CD14-positive monocyte (primary cell): Measurements from ENCODE around the gene NFATC2. TPM values are rescaled to one million over a fixed set of nuclear protein-coding genes. Genes with fewer than 3 reads are reported as not detected.

Experiments used
- DNase-seq, 3 donors: peaks; one replicate each; pipeline ENCODE4 v3.0.0-alpha.2; 2011 to 2022
- H2AFZ ChIP-seq: 2 replicates; pipeline ENCODE4 v1.6.0; 2012; ENCODE audit warnings: mild to moderate bottlenecking, low read depth, low read length, inconsistent platforms; ENCODE audit not compliant: insufficient read depth, poor library complexity, severe bottlenecking
- H3K27ac ChIP-seq, 2 donors: 1 replicate in 1 of 2; 2 replicates in 1 of 2; pipeline ENCODE4 v1.5.1; 2012 to 2013; ENCODE audit warnings: low read length in 2 of 2, control low read depth in 1 of 2, inconsistent platforms in 1 of 2, low read depth in 1 of 2, mild to moderate bottlenecking in 1 of 2
- H3K27me3 ChIP-seq, 2 donors: one replicate each; pipeline versions ENCODE4 v1.6.0 to v1.6.1; 2011 to 2013; ENCODE audit warnings: low read length in 2 of 2; ENCODE audit not compliant: control insufficient read depth in 2 of 2, insufficient read depth in 2 of 2
- H3K36me3 ChIP-seq, 2 donors: replicated peaks in 1 of 2; 1 replicate in 1 of 2; 2 replicates in 1 of 2; pipeline versions ENCODE4 v1.5.1 to v1.6.1; 2012 to 2013; ENCODE audit warnings: low read length in 2 of 2, control low read depth in 1 of 2, inconsistent platforms in 1 of 2, mild to moderate bottlenecking in 1 of 2; ENCODE audit not compliant: insufficient read depth in 2 of 2, control insufficient read depth in 1 of 2
- H3K4me1 ChIP-seq, 2 donors: 1 replicate in 1 of 2; 2 replicates in 1 of 2; pipeline versions ENCODE4 v1.5.1 to v1.6.1; 2012 to 2013; ENCODE audit warnings: low read length in 2 of 2, control low read depth in 1 of 2, inconsistent platforms in 1 of 2, mild to moderate bottlenecking in 1 of 2, moderate library complexity in 1 of 2; ENCODE audit not compliant: insufficient read depth in 2 of 2, control insufficient read depth in 1 of 2
- H3K4me2 ChIP-seq: replicated peaks from 2 replicates; pipeline ENCODE3; 2012; ENCODE audit warnings: low read length, moderate library complexity, mild to moderate bottlenecking; ENCODE audit not compliant: poor library complexity, severe bottlenecking; ENCODE audit errors: extremely low read depth
- H3K4me3 ChIP-seq, 3 experiments: fragments of 200-600 bp in 1 of 3; sonication (generic) in 1 of 3; replicated peaks in 1 of 3; 1 replicate in 2 of 3; 2 replicates in 1 of 3; pipeline ENCODE4 v1.5.1; 2011 to 2013; ENCODE audit warnings: low read length in 3 of 3, mild to moderate bottlenecking in 3 of 3, control low read depth in 2 of 3, low read depth in 2 of 3, inconsistent platforms in 1 of 3, moderate library complexity in 1 of 3
- H3K79me2 ChIP-seq: 2 replicates; pipeline ENCODE4 v1.6.0; 2012; ENCODE audit warnings: mild to moderate bottlenecking, control low read depth, inconsistent platforms, low read length, moderate library complexity; ENCODE audit not compliant: insufficient read depth
- H3K9ac ChIP-seq: 2 replicates; pipeline ENCODE4 v1.6.0; 2017; ENCODE audit warnings: low read length, mild to moderate bottlenecking; ENCODE audit not compliant: insufficient read depth, poor library complexity, severe bottlenecking
- H3K9me3 ChIP-seq, 2 donors: replicated peaks in 1 of 2; 1 replicate in 1 of 2; 2 replicates in 1 of 2; pipeline versions ENCODE4 v1.5.1 to v1.6.1; 2012 to 2013; ENCODE audit warnings: low read length in 2 of 2, control low read depth in 1 of 2; ENCODE audit not compliant: control insufficient read depth in 1 of 2, insufficient read depth in 1 of 2
- H4K20me1 ChIP-seq: 2 replicates; pipeline ENCODE4 v1.6.0; 2012; ENCODE audit warnings: mild to moderate bottlenecking, low read length, control low read depth, moderate library complexity; ENCODE audit not compliant: insufficient read depth
- H3K27ac Mint-ChIP-seq, 7 donors: one replicate each; pipeline ENCODE4 v1.8.0; 2020; ENCODE audit warnings: mild to moderate bottlenecking in 7 of 7, mixed read lengths in 7 of 7, moderate library complexity in 6 of 7, inconsistent platforms in 2 of 7
- H3K27me3 Mint-ChIP-seq, 3 donors: one replicate each; pipeline ENCODE4 v1.8.0; 2021 to 2022; ENCODE audit warnings: low read depth in 3 of 3, mild to moderate bottlenecking in 3 of 3, mixed read lengths in 3 of 3, moderate library complexity in 3 of 3, inconsistent platforms in 1 of 3
- H3K36me3 Mint-ChIP-seq, 2 donors: one replicate each; pipeline ENCODE4 v1.8.0; 2020; ENCODE audit warnings: mixed read lengths in 2 of 2, inconsistent platforms in 1 of 2, mild to moderate bottlenecking in 1 of 2
- H3K4me1 Mint-ChIP-seq: one replicate; pipeline ENCODE4 v1.8.0; 2020; ENCODE audit warnings: mild to moderate bottlenecking, mixed read lengths
- H3K4me3 Mint-ChIP-seq, 2 donors: one replicate each; pipeline ENCODE4 v1.8.0; 2020; ENCODE audit warnings: mild to moderate bottlenecking in 2 of 2, mixed read lengths in 2 of 2, moderate library complexity in 1 of 2
- H3K9me3 Mint-ChIP-seq, 7 donors: one replicate each; pipeline ENCODE4 v1.8.0; 2020 to 2022; ENCODE audit warnings: mixed read lengths in 7 of 7, mild to moderate bottlenecking in 6 of 7, moderate library complexity in 6 of 7, inconsistent platforms in 2 of 7
- WGBS: methylation state at CpG from one replicate; pipeline ENCODE4 v1.1.5; 2013; ENCODE audit warnings: missing lambda C conversion rate; ENCODE audit not compliant: insufficient coverage; 5-methylcytosine and 5-hydroxymethylcytosine counted together
- intact Hi-C, 2 donors: fragments of 100-400 bp; cut with micrococcal nuclease; formaldehyde crosslinking; loops; one replicate each; pipeline versions ENCODE4 v1.15.0 to v1.15.1; 2023
- polyA plus RNA-seq, 3 donors: library from polyadenylated mRNA; depleted of rRNA in 1 of 3; unstranded in 2 of 3; stranded (reverse) in 1 of 3; fragments of 300-500 nt in 2 of 3; fragments of >200 nt in 1 of 3; fragmentation: Illumina TruSeq in 2 of 3; gene quantifications; 1 replicate in 2 of 3; 2 replicates in 1 of 3; pipeline ENCODE4 v1.2.3, GENCODE V29; 2012 to 2021
- TF ChIP-seq, protein P1 (sequence below): fragments of 200-600 bp; IDR thresholded peaks from one replicate; pipeline ENCODE4 v1.8.0; 2022; ENCODE audit warnings: antibody characterized with exemption, mild to moderate bottlenecking

Gene NFATC2
- polyA plus RNA-seq, 3 donors = 0.03 to 0.18 (median 0.11) TPM

DNA sequence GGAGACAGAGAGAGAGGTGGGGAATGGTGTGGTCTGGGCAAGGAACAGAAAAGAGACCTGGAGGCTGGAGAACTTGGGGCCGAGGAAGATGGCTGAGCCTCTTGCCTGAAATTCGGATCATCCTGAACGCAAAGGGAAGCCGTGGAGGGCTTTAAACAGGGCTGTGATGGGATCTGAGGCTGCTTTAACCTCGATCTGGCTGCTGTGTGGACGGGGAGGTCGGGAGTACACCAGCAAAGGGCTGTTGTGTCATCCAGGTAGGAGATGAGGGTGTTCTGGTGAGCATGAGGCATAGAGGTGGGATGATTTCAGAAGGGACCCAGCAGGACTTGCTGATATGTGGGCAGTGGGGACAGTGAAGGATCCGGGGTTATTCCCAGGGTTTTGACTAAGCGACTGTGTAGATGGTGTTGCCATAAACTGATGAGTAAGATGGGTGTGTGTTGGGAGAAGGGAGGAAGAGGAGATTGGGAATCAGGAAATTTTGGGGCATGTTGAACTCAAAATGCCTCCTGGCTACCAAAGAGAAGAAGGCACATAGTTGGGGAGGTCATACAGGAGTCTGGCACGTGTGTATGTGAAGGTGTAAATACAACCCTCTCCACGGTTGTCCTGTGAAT, 158.5 kb downstream of the NFATC2 start:
- H3K4me2 ChIP-seq = no peak overlapping the region
- Mint-ChIP-seq H3K4me3 (no peak overlapping the region), H3K27ac (no peak overlapping the region), H3K27me3 (peaks cover 0 to 3% (median 1%) of the 10 kb centered on the region in 3 donors), H3K36me3 (no peaks in the 10 kb centered on the region), H3K9me3 (no peaks in the 10 kb centered on the region), H3K4me1 (no peaks in the 10 kb centered on the region)
- H2AFZ ChIP-seq = no peak overlapping the region
- no peaks in the 10 kb centered on the region for H3K27me3 ChIP-seq
- H3K79me2 ChIP-seq = no peaks in the 10 kb centered on the region
- H3K4me1 ChIP-seq = no peaks in the 10 kb centered on the region
- intact Hi-C loops = loop anchor here in 1 of 2 donors (10.0 kb wide), 1 partner anchor 211 kb away; no protein-coding TSS in a partner anchor
- H4K20me1 ChIP-seq = no peaks in the 10 kb centered on the region
- DNase-seq = no peak
- WGBS = 92% methylated on average over 9 of the region's 11 CpGs
- H3K27ac ChIP-seq = no peak overlapping the region
- H3K4me3 ChIP-seq = no peak overlapping the region
- no peaks in the 10 kb centered on the region for H3K9me3 ChIP-seq
- TF ChIP-seq, protein P1, sequence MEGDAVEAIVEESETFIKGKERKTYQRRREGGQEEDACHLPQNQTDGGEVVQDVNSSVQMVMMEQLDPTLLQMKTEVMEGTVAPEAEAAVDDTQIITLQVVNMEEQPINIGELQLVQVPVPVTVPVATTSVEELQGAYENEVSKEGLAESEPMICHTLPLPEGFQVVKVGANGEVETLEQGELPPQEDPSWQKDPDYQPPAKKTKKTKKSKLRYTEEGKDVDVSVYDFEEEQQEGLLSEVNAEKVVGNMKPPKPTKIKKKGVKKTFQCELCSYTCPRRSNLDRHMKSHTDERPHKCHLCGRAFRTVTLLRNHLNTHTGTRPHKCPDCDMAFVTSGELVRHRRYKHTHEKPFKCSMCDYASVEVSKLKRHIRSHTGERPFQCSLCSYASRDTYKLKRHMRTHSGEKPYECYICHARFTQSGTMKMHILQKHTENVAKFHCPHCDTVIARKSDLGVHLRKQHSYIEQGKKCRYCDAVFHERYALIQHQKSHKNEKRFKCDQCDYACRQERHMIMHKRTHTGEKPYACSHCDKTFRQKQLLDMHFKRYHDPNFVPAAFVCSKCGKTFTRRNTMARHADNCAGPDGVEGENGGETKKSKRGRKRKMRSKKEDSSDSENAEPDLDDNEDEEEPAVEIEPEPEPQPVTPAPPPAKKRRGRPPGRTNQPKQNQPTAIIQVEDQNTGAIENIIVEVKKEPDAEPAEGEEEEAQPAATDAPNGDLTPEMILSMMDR = no peak
- H3K36me3 ChIP-seq = no peaks in the 10 kb centered on the region
- no peak overlapping the region for H3K9ac ChIP-seq

GRCh38 chr20:51382986-51383821, 159.3 kb downstream of the NFATC2 start:
- Histone ChIP-seq H2AFZ (no peak overlapping the region), H3K36me3 (no peaks in the 10 kb centered on the region), H3K9me3 (no peaks in the 10 kb centered on the region), H3K4me1 (no peaks in the 10 kb centered on the region), H3K9ac (no peak overlapping the region), H3K4me3 (no peak overlapping the region), H3K79me2 (no peaks in the 10 kb centered on the region), H3K4me2 (no peak overlapping the region), H3K27me3 (no peaks in the 10 kb centered on the region), H3K27ac (no peak overlapping the region), H4K20me1 (no peaks in the 10 kb centered on the region)
- DNase-seq = no peak
- no peaks in the 10 kb centered on the region for H3K36me3 Mint-ChIP-seq
- TF ChIP-seq, protein P1 = no peak
- H3K27ac Mint-ChIP-seq = no peak overlapping the region
- intact Hi-C loops = loop anchor here in 1 of 2 donors (10.0 kb wide), 1 partner anchor 212 kb away; no protein-coding TSS in a partner anchor
- no peak overlapping the region for H3K4me3 Mint-ChIP-seq
- H3K4me1 Mint-ChIP-seq = no peaks in the 10 kb centered on the region
- WGBS = 88% methylated on average over 22 of the region's 23 CpGs
- peaks cover 0 to 3% (median 1%) of the 10 kb centered on the region in 3 donors for H3K27me3 Mint-ChIP-seq
- no peaks in the 10 kb centered on the region for H3K9me3 Mint-ChIP-seq
